ENCODE measurements around the gene KIF5C. TPM values are rescaled to one million over a fixed set of nuclear protein-coding genes. Genes with fewer than 3 reads are reported as not detected.

Gene KIF5C
- total RNA-seq, 1 experiment from 2014 or later: 1.6 TPM

- no peak overlapping the region for H3K4me3 ChIP-seq (ENCODE audit: low read depth in 2 of 2, low read length in 2 of 2)
- ATAC-seq: no peak
- TF ChIP-seq REST (IDR thresholded peaks at IDR 0.05; ENCODE audit: insufficient read depth in 1 of 2, low read depth in 2 of 2, low read length in 1 of 2) (no peak), POLR2AphosphoS5 (IDR thresholded peaks at IDR 0.05; ENCODE audit: low read depth, low read length) (no peak), TCF7L2 (IDR thresholded peaks at IDR 0.05; ENCODE audit: low read depth, low read length) (no peak), CTCF (IDR thresholded peaks at IDR 0.05) (no peak), SIN3A (IDR thresholded peaks at IDR 0.05; ENCODE audit: borderline replicate concordance, insufficient read depth, low read depth, low read length) (no peak)
- ChIA-PET CTCF (no interaction called here), POLR2A (interaction anchor here (0.6 kb wide), 1 partner anchor 118 kb away, joined by 4 read pairs; no protein-coding TSS in a partner anchor)
- H3K27me3 ChIP-seq (ENCODE audit: control insufficient read depth, insufficient read depth, low read length): peaks cover 30% of the 10 kb centered on the region
- BruUV-seq (replicated peaks): no TSS peak
- no peaks in the 10 kb centered on the region for H3K36me3 ChIP-seq (ENCODE audit: control insufficient read depth, insufficient read depth, low read length)
- H3K4me1 ChIP-seq (ENCODE audit: control insufficient read depth, insufficient read depth, low read length): peaks cover 3% of the 10 kb centered on the region
- in situ Hi-C loops (cut with HindIII; ENCODE audit: low pct_unique_long_range_greater_than_20kb, low sequenced_read_pairs): no loop called here
- intact Hi-C loops (cut with micrococcal nuclease; ENCODE audit: unreplicated experiment): no loop called here
- H3K27ac ChIP-seq (ENCODE audit: low read length): no peak overlapping the region
- no peaks in the 10 kb centered on the region for H3K9me3 ChIP-seq (ENCODE audit: control insufficient read depth, insufficient read depth, low read depth, low read length)
- DNase-seq (ENCODE audit: low read depth, low spot score): no peak
These were observed 10.2 kb downstream of the KIF5C start for GRCh38 chr2:148885209-148885608.

GRCh38 chr2:148885988-148886387, 11.0 kb downstream of the KIF5C start:
- CTCF ChIA-PET: no interaction called here
- Histone ChIP-seq H3K27me3 (ENCODE audit: control insufficient read depth, insufficient read depth, low read length) (peaks cover 30% of the 10 kb centered on the region), H3K9me3 (ENCODE audit: control insufficient read depth, insufficient read depth, low read depth, low read length) (no peaks in the 10 kb centered on the region), H3K36me3 (ENCODE audit: control insufficient read depth, insufficient read depth, low read length) (no peaks in the 10 kb centered on the region), H3K4me1 (ENCODE audit: control insufficient read depth, insufficient read depth, low read length) (peaks cover 3% of the 10 kb centered on the region), H3K4me3 (ENCODE audit: low read depth in 2 of 2, low read length in 2 of 2) (no peak overlapping the region), H3K27ac (ENCODE audit: low read length) (no peak overlapping the region)
- BruUV-seq (replicated peaks): no TSS peak
- POLR2A ChIA-PET: no interaction called here
- no peak for ATAC-seq
- no peak for DNase-seq (ENCODE audit: low read depth, low spot score)
- in situ Hi-C loops (cut with HindIII; ENCODE audit: low pct_unique_long_range_greater_than_20kb, low sequenced_read_pairs) (no loop called here), intact Hi-C loops (cut with micrococcal nuclease; ENCODE audit: unreplicated experiment) (no loop called here)
- no peak for TF ChIP-seq TCF7L2 (IDR thresholded peaks at IDR 0.05; ENCODE audit: low read depth, low read length)
- TF ChIP-seq REST (IDR thresholded peaks at IDR 0.05; ENCODE audit: insufficient read depth in 1 of 2, low read depth in 2 of 2, low read length in 1 of 2): no peak
- no peak for TF ChIP-seq SIN3A (IDR thresholded peaks at IDR 0.05; ENCODE audit: borderline replicate concordance, insufficient read depth, low read depth, low read length)
- TF ChIP-seq CTCF (IDR thresholded peaks at IDR 0.05): no peak
- TF ChIP-seq POLR2AphosphoS5 (IDR thresholded peaks at IDR 0.05; ENCODE audit: low read depth, low read length): no peak

Data from Panc1 (cell line).